HepG2 (cell line): ENCODE results near the gene RPS6KB1. TPM values are rescaled to one million over a fixed set of nuclear protein-coding genes. Genes with fewer than 3 reads are reported as not detected.

Experiments
- CAMTA2 ChIP-seq: sonication (generic); formaldehyde crosslinking; IDR thresholded peaks from 2 replicates; pipeline ENCODE4 v1.4.0; 2020; ENCODE audit warnings: mild to moderate bottlenecking, missing genetic modification reagents, borderline replicate concordance
- CBX5 ChIP-seq: sonication (generic); formaldehyde crosslinking; IDR thresholded peaks from 2 replicates; pipeline ENCODE4 v1.4.0; 2020; ENCODE audit warnings: missing genetic modification reagents, borderline replicate concordance
- FOXK1 ChIP-seq: sonication (generic); formaldehyde crosslinking; IDR thresholded peaks from 2 replicates; pipeline ENCODE4 v1.4.0; 2020; ENCODE audit warnings: low read depth, missing genetic modification reagents, borderline replicate concordance
- GABPA ChIP-seq, 2 experiments: IDR thresholded peaks; 2 replicates each; pipeline ENCODE4 v1.6.1; 2011 to 2016; ENCODE audit warnings: low read depth in 2 of 2, low read length in 1 of 2, missing biosample characterization in 1 of 2, missing genetic modification characterization in 1 of 2
- KAT8 ChIP-seq: IDR thresholded peaks from 2 replicates; pipeline ENCODE4 v1.6.1; 2016; ENCODE audit warnings: missing genetic modification reagents, missing compliant biosample characterization
- KDM1A ChIP-seq: IDR thresholded peaks from 2 replicates; pipeline ENCODE4 v1.6.1; 2016; ENCODE audit warnings: missing compliant biosample characterization
- MAFK ChIP-seq, 2 experiments: IDR thresholded peaks in 1 of 2; conservative IDR thresholded peaks in 1 of 2; 2 replicates each; pipeline ENCODE4 v1.6.1; 2011; ENCODE audit warnings: improper control_type of control experiment in 2 of 2, low read length in 2 of 2
- MXD3 ChIP-seq: IDR thresholded peaks from 2 replicates; pipeline ENCODE4 v1.6.1; 2016; ENCODE audit warnings: mild to moderate bottlenecking, missing biosample characterization, missing genetic modification reagents
- PAF1 ChIP-seq: IDR thresholded peaks from 2 replicates; pipeline ENCODE4 v1.6.1; 2016; ENCODE audit warnings: missing genetic modification reagents, missing compliant biosample characterization
- PBX2 ChIP-seq: IDR thresholded peaks from 2 replicates; pipeline ENCODE4 v1.6.1; 2016; ENCODE audit warnings: control low read depth
- TFDP2 ChIP-seq: sonication (generic); formaldehyde crosslinking; IDR thresholded peaks from 2 replicates; pipeline ENCODE4 v1.4.0; 2020; ENCODE audit warnings: missing genetic modification reagents
- TFE3 ChIP-seq: IDR thresholded peaks from 2 replicates; pipeline ENCODE4 v1.6.1; 2016
- TMF1 ChIP-seq: sonication (generic); formaldehyde crosslinking; IDR thresholded peaks from 2 replicates; pipeline ENCODE4 v1.8.1; 2022; ENCODE audit warnings: low read depth, missing genetic modification reagents
- ZBTB10 ChIP-seq: sonication (generic); formaldehyde crosslinking; IDR thresholded peaks from 2 replicates; pipeline ENCODE4 v1.4.0; 2020; ENCODE audit warnings: missing genetic modification reagents, borderline replicate concordance
- ZFP90 ChIP-seq: sonication (generic); formaldehyde crosslinking; IDR thresholded peaks from 2 replicates; pipeline ENCODE4 v1.8.0; 2022; ENCODE audit warnings: missing genetic modification reagents, mild to moderate bottlenecking, inconsistent platforms, borderline replicate concordance
- ZMYM3 ChIP-seq: sonication (generic); formaldehyde crosslinking; IDR thresholded peaks from 2 replicates; pipeline ENCODE4 v1.5.1; 2020; ENCODE audit warnings: mild to moderate bottlenecking, missing genetic modification reagents
- ZNF256 ChIP-seq: sonication (generic); formaldehyde crosslinking; conservative IDR thresholded peaks from 2 replicates; pipeline ENCODE4 v1.4.0; 2020; ENCODE audit warnings: missing genetic modification reagents
- ZNF510 ChIP-seq: sonication (generic); formaldehyde crosslinking; IDR thresholded peaks from 2 replicates; pipeline ENCODE4 v1.4.0; 2020; ENCODE audit warnings: low read depth, mild to moderate bottlenecking, missing genetic modification reagents
- ZNF616 ChIP-seq: sonication (generic); formaldehyde crosslinking; IDR thresholded peaks from 2 replicates; pipeline ENCODE4 v1.5.0; 2020; ENCODE audit warnings: low read depth, mild to moderate bottlenecking, missing genetic modification reagents
- ZNF883 ChIP-seq: sonication (generic); formaldehyde crosslinking; IDR thresholded peaks from 2 replicates; pipeline ENCODE4 v1.5.1; 2020; ENCODE audit warnings: mild to moderate bottlenecking, missing genetic modification reagents; ENCODE audit errors: not compliant biosample characterization
- ZSCAN29 ChIP-seq: sonication (generic); formaldehyde crosslinking; conservative IDR thresholded peaks from 2 replicates; pipeline ENCODE4 v1.4.0; 2020; ENCODE audit warnings: mild to moderate bottlenecking, missing genetic modification reagents
- polyA plus RNA-seq, 8 experiments: library from polyadenylated mRNA; depleted of rRNA in 3 of 8; stranded (reverse) in 7 of 8; unstranded in 1 of 8; fragments of >200 nt; fragmentation: Illumina TruSeq in 4 of 8; extraction: Trizol in 4 of 8; gene quantifications; 2 replicates each; pipeline versions ENCODE4 v1.2.1 to v1.2.3, GENCODE V29; 2011 to 2016; ENCODE audit warnings: low read depth in 4 of 8, missing spikeins in 1 of 8, mixed read lengths in 1 of 8; ENCODE audit not compliant: insufficient read depth in 1 of 8
- total RNA-seq, 5 experiments: library from RNA; depleted of rRNA; stranded (reverse); fragments of >200 nt; fragmentation: Illumina TruSeq; extraction: Trizol; gene quantifications; 2 replicates each; pipeline ENCODE4 v1.2.3, GENCODE V29; 2016; ENCODE audit warnings: low read depth in 1 of 5

RPS6KB1 gene
- total and polyA plus RNA-seq, 2 of the 13 experiments (the other 11 are each of a cell fraction or from before 2014, with no cell fraction given), result 16.5 to 42.2 TPM

GRCh38 chr17:59892924-59893675 lies at the start of gene RPS6KB1, which contains the start of gene TUBD1 (continued):
- peak; percentile 18; the same call in 1 of the 2 replicates for TF ChIP-seq KDM1A
- peak; percentile 54 for TF ChIP-seq ZNF883 (CRISPR knock-in tag)
- peak; percentile 85 for TF ChIP-seq TFE3 (CRISPR knock-in tag)
- no peak; the same call in 1 of the 2 replicates for TF ChIP-seq CAMTA2 (CRISPR knock-in tag)
- peak; percentile 94 for TF ChIP-seq KAT8
- TF ChIP-seq GABPA (IDR thresholded peaks at IDR 0.05; ENCODE audit: low read depth, low read length), result no peak
- TF ChIP-seq GABPA (CRISPR knock-in tag; IDR thresholded peaks at IDR 0.05; ENCODE audit: low read depth), result peak; percentile 57; the same call in 1 of the 2 replicates
- TF ChIP-seq PAF1, result no peak
- peak; percentile 49 for TF ChIP-seq ZMYM3
- TF ChIP-seq ZNF256, result peak; percentile 78; the same call in 1 of the 2 replicates
- peak; percentile 90 for TF ChIP-seq ZNF616 (CRISPR knock-in tag)
- TF ChIP-seq PBX2 (CRISPR knock-in tag), result no peak
- no peak; the same call in 1 of the 2 replicates for TF ChIP-seq CBX5
- peak; percentile 83 for TF ChIP-seq TFDP2 (CRISPR knock-in tag)
- TF ChIP-seq ZSCAN29 (CRISPR knock-in tag), result peak; percentile 57; the same call in 1 of the 2 replicates
- TF ChIP-seq MAFK (conservative IDR thresholded peaks at IDR 0.05 in 1 of 2, IDR thresholded peaks at IDR 0.05 in 1 of 2; ENCODE audit: low read length in 2 of 2), result peak in 1 of 2 experiments; percentile 97; a peak in 2 of 4 replicates
- no peak; the same call in 1 of the 2 replicates for TF ChIP-seq TMF1 (CRISPR knock-in tag)
- peak; percentile 97 for TF ChIP-seq ZNF510 (CRISPR knock-in tag)
- TF ChIP-seq ZBTB10 (CRISPR knock-in tag), result peak; percentile 80; the same call in 1 of the 2 replicates
- TF ChIP-seq MXD3 (CRISPR knock-in tag), result peak; percentile 67
- peak; percentile 93; the same call in 1 of the 2 replicates for TF ChIP-seq ZFP90 (CRISPR knock-in tag)
- TF ChIP-seq FOXK1 (CRISPR knock-in tag), result peak; percentile 92; the same call in 1 of the 2 replicates
